Measurements from ENCODE around the gene NPRL2.

NPRL2 gene

DNA sequence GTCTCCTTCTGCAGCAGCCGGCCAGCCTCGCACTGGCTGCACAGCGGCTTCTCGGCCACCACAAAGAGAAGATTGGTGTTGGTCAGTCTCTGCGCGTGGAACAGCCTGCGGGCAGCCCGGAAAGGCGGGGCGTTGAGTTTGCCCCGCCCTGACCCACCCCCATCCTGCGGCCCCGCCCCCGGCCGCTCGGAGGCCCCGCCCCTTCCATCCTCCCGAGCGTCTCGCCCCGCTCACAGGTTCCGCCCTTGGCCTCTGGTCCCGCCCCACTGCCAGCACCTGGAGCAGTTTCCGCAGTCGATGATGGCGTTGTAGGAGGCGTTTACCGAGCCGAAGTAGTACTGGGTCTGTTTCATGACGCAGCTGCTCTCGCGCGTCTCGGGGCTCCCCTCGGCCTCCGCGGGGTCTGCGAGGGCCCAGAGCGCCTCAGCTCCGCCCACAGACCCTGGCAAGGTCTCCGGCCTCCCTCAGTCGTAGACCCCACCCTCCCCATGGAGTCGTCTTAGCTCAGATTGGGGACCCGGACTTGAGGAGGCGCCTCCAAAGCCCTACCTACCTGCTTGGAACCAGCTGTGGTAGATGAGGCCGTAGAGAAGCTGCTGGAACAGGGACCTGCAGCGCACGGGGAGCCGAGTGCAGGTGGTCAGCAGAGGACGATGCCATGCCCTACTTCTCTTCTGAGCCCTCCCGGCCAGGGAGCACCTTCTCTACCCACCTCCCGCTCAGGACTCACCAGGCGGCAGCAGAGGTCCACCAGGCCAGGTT lies 14.7 kb upstream of the NPRL2 start:
- no peak for TF ChIP-seq CTCF (IDR thresholded peaks at IDR 0.05; ENCODE audit: low read depth, low read length)

GRCh38 chr3:50364573-50365079 lies 14.1 kb upstream of the NPRL2 start:
- in situ Hi-C loops (cut with HindIII; ENCODE audit: low sequenced_read_pairs), result no loop called here
- H3K4me3 ChIP-seq (ENCODE audit: low read depth, low read length), result peak overlapping the region; percentile 31
- DNase-seq (ENCODE audit: low read depth, low spot score), result no peak
- no peak for TF ChIP-seq CTCF (IDR thresholded peaks at IDR 0.05; ENCODE audit: low read depth, low read length)

More for the DNA sequence above, 14.7 kb upstream of the NPRL2 start:
- DNase-seq (ENCODE audit: low read depth, low spot score), result peak; percentile 60
- H3K4me3 ChIP-seq (ENCODE audit: low read depth, low read length), result peak overlapping the region; percentile 31
- in situ Hi-C loops (cut with HindIII; ENCODE audit: low sequenced_read_pairs), result no loop called here

- no peak for TF ChIP-seq CTCF (IDR thresholded peaks at IDR 0.05; ENCODE audit: low read depth, low read length)
- in situ Hi-C loops (cut with HindIII; ENCODE audit: low sequenced_read_pairs), result no loop called here
- peak overlapping the region; percentile 88 for H3K4me3 ChIP-seq (ENCODE audit: low read depth, low read length)
- DNase-seq (ENCODE audit: low read depth, low spot score), result no peak
These were observed 9.2 kb upstream of the NPRL2 start for GRCh38 chr3:50359760-50360110.

- TF ChIP-seq CTCF (IDR thresholded peaks at IDR 0.05; ENCODE audit: low read depth, low read length), result no peak
- H3K4me3 ChIP-seq (ENCODE audit: low read depth, low read length), result peak within 1 kb of the TSS; percentile 88
- in situ Hi-C loops (cut with HindIII; ENCODE audit: low sequenced_read_pairs), result no loop called here
- peak; percentile 98 for DNase-seq (ENCODE audit: low read depth, low spot score)
These were observed 8.6 kb upstream of the NPRL2 start, which contains the start of gene TMEM115 for GRCh38 chr3:50358911-50359759. Gene TMEM115 (minus strand): TSS chr3:50359521. CDS start chr3:50359063, 458 bp downstream.

GRCh38 chr3:50358355-50358910 lies 7.9 kb upstream of the NPRL2 start:
- peak overlapping the region; percentile 88 for H3K4me3 ChIP-seq (ENCODE audit: low read depth, low read length)
- DNase-seq (ENCODE audit: low read depth, low spot score), result no peak
- TF ChIP-seq CTCF (IDR thresholded peaks at IDR 0.05; ENCODE audit: low read depth, low read length), result no peak
- in situ Hi-C loops (cut with HindIII; ENCODE audit: low sequenced_read_pairs), result no loop called here

- peak overlapping the region; percentile 88 for H3K4me3 ChIP-seq (ENCODE audit: low read depth, low read length)
- TF ChIP-seq CTCF (IDR thresholded peaks at IDR 0.05; ENCODE audit: low read depth, low read length), result no peak
- no peak for DNase-seq (ENCODE audit: low read depth, low spot score)
- in situ Hi-C loops (cut with HindIII; ENCODE audit: low sequenced_read_pairs), result no loop called here
These were observed 6.9 kb upstream of the NPRL2 start for GRCh38 chr3:50357481-50357880.

Data from astrocyte of the spinal cord (primary cell).